H9 (cell line): ENCODE measurements around the gene NFXL1. TPM values are rescaled to one million over a fixed set of nuclear protein-coding genes. Genes with fewer than 3 reads are reported as not detected.

Experiments
- DNase-seq: peaks from one replicate; pipeline ENCODE4 v3.0.0-alpha.2; 2017
- H2AFZ ChIP-seq: one replicate; pipeline ENCODE4 v1.6.1; 2013; ENCODE audit warnings: mild to moderate bottlenecking, low read length, control low read depth, moderate library complexity
- H2AK5ac ChIP-seq: 2 replicates; pipeline ENCODE4 v1.6.1; 2013; ENCODE audit warnings: low read length, control low read depth, mixed read lengths; ENCODE audit not compliant: insufficient read length
- H2BK120ac ChIP-seq: one replicate; pipeline ENCODE4 v1.6.1; 2013; ENCODE audit warnings: low read depth, mild to moderate bottlenecking, low read length, control low read depth, inconsistent platforms; ENCODE audit not compliant: poor library complexity, severe bottlenecking
- H2BK12ac ChIP-seq: 2 replicates; pipeline ENCODE4 v1.6.1; 2013; ENCODE audit warnings: low read length, control low read depth, mixed read lengths, low read depth; ENCODE audit not compliant: insufficient read length
- H2BK15ac ChIP-seq: 2 replicates; pipeline ENCODE4 v1.6.1; 2013; ENCODE audit warnings: low read depth, low read length, control low read depth
- H2BK20ac ChIP-seq: one replicate; pipeline ENCODE4 v1.6.1; 2013; ENCODE audit warnings: low read depth, mild to moderate bottlenecking, low read length, control low read depth, inconsistent platforms; ENCODE audit not compliant: poor library complexity, severe bottlenecking
- H2BK5ac ChIP-seq: 2 replicates; pipeline ENCODE4 v1.6.1; 2013; ENCODE audit warnings: low read length, control low read depth, mixed read lengths; ENCODE audit not compliant: insufficient read length
- H3K14ac ChIP-seq: 2 replicates; pipeline ENCODE4 v1.6.1; 2013; ENCODE audit warnings: low read length, control low read depth; ENCODE audit not compliant: insufficient read depth
- H3K18ac ChIP-seq: 2 replicates; pipeline ENCODE4 v1.6.1; 2013; ENCODE audit warnings: low read depth, mild to moderate bottlenecking, mixed read lengths, low read length, control low read depth; ENCODE audit not compliant: insufficient read length
- H3K23ac ChIP-seq: 2 replicates; pipeline ENCODE4 v1.6.1; 2013; ENCODE audit warnings: low read length, control low read depth, mixed read lengths, low read depth; ENCODE audit not compliant: insufficient read length
- H3K23me2 ChIP-seq: 2 replicates; pipeline ENCODE4 v1.6.1; 2013; ENCODE audit warnings: low read depth, mild to moderate bottlenecking, mixed read lengths, low read length, control low read depth; ENCODE audit not compliant: insufficient read length, poor library complexity, severe bottlenecking
- H3K27ac ChIP-seq: 2 replicates; pipeline ENCODE4 v1.5.1; 2013; ENCODE audit warnings: low read length, control low read depth, mixed read lengths, low read depth; ENCODE audit not compliant: insufficient read length
- H3K27me3 ChIP-seq: 2 replicates; pipeline ENCODE4 v1.6.1; 2013; ENCODE audit warnings: low read length, control low read depth, inconsistent platforms; ENCODE audit not compliant: insufficient read depth
- H3K4ac ChIP-seq: 2 replicates; pipeline ENCODE4 v1.6.1; 2013; ENCODE audit warnings: low read depth, mild to moderate bottlenecking, control low read depth, inconsistent platforms, low read length, moderate library complexity
- H3K4me1 ChIP-seq: 2 replicates; pipeline ENCODE4 v1.6.1; 2013; ENCODE audit warnings: low read length, control low read depth, inconsistent platforms; ENCODE audit not compliant: insufficient read depth
- H3K4me2 ChIP-seq: 2 replicates; pipeline ENCODE4 v1.6.1; 2013; ENCODE audit warnings: low read length, control low read depth, mixed read lengths; ENCODE audit not compliant: insufficient read length, insufficient read depth
- H3K56ac ChIP-seq: 2 replicates; pipeline ENCODE4 v1.6.1; 2013; ENCODE audit warnings: low read depth, mild to moderate bottlenecking, mixed read lengths, low read length, control low read depth; ENCODE audit not compliant: insufficient read length
- H3K79me1 ChIP-seq: 2 replicates; pipeline ENCODE4 v1.6.1; 2013; ENCODE audit warnings: low read depth, mild to moderate bottlenecking, moderate library complexity, low read length, control low read depth, inconsistent platforms; ENCODE audit not compliant: insufficient read depth, poor library complexity, severe bottlenecking
- H3K79me2 ChIP-seq: 2 replicates; pipeline ENCODE4 v1.6.1; 2013; ENCODE audit warnings: low read length, control low read depth, inconsistent platforms; ENCODE audit not compliant: insufficient read depth
- H3K9ac ChIP-seq: 2 replicates; pipeline ENCODE4 v1.6.1; 2013; ENCODE audit warnings: low read length, control low read depth, mixed read lengths; ENCODE audit not compliant: insufficient read length; ENCODE audit errors: extremely low read depth
- H3K9me3 ChIP-seq: one replicate; pipeline ENCODE4 v1.6.1; 2013; ENCODE audit warnings: low read depth, low read length, inconsistent platforms; ENCODE audit not compliant: control insufficient read depth
- H3T11ph ChIP-seq: one replicate; pipeline ENCODE4 v1.6.1; 2013; ENCODE audit warnings: mild to moderate bottlenecking, low read length, control low read depth, inconsistent platforms
- H4K20me1 ChIP-seq: one replicate; pipeline ENCODE4 v1.6.1; 2013; ENCODE audit not compliant: control insufficient read depth, insufficient read length, insufficient read depth
- H4K5ac ChIP-seq: 2 replicates; pipeline ENCODE4 v1.6.1; 2013; ENCODE audit warnings: low read depth, mild to moderate bottlenecking, mixed read lengths, low read length, control low read depth; ENCODE audit not compliant: insufficient read length
- H4K8ac ChIP-seq: replicated peaks from 2 replicates; pipeline ENCODE4 v1.6.1; 2013; ENCODE audit warnings: low read length, control low read depth, mixed read lengths, low read depth; ENCODE audit not compliant: insufficient read length
- H4K91ac ChIP-seq: 2 replicates; pipeline ENCODE4 v1.6.1; 2013; ENCODE audit warnings: low read depth, mild to moderate bottlenecking, moderate library complexity, mixed read lengths, low read length, control low read depth; ENCODE audit not compliant: insufficient read length
- H3K27ac Mint-ChIP-seq, 3 experiments: 2 replicates in 2 of 3; 3 replicates in 1 of 3; pipeline ENCODE4 v1.8.0; 2020 to 2021; ENCODE audit warnings: mixed read lengths in 3 of 3, mild to moderate bottlenecking in 1 of 3, moderate library complexity in 1 of 3
- H3K27me3 Mint-ChIP-seq: 2 replicates; pipeline ENCODE4 v1.8.0; 2021; ENCODE audit warnings: low read depth, mild to moderate bottlenecking, moderate library complexity, mixed read lengths
- H3K36me3 Mint-ChIP-seq, 3 experiments: 2 replicates in 2 of 3; 3 replicates in 1 of 3; pipeline ENCODE4 v1.8.0; 2020 to 2021; ENCODE audit warnings: low read depth in 3 of 3, mixed read lengths in 3 of 3; ENCODE audit not compliant: insufficient read depth in 1 of 3
- H3K4me1 Mint-ChIP-seq, 2 experiments: 2 replicates each; pipeline ENCODE4 v1.8.0; 2020; ENCODE audit warnings: mixed read lengths in 2 of 2
- H3K4me3 Mint-ChIP-seq, 2 experiments: 2 replicates in 1 of 2; 3 replicates in 1 of 2; pipeline ENCODE4 v1.8.0; 2020 to 2021; ENCODE audit warnings: mild to moderate bottlenecking in 2 of 2, mixed read lengths in 2 of 2, moderate library complexity in 1 of 2
- H3K9me3 Mint-ChIP-seq, 2 experiments: 2 replicates in 1 of 2; 3 replicates in 1 of 2; pipeline ENCODE4 v1.8.0; 2020; ENCODE audit warnings: mild to moderate bottlenecking in 2 of 2, mixed read lengths in 2 of 2, moderate library complexity in 1 of 2
- CTCF ChIP-seq: fragments of 200-600 bp; sonication (generic); conservative IDR thresholded peaks from 3 replicates; pipeline ENCODE4 v1.8.0; 2021; ENCODE audit warnings: antibody characterized with exemption, mild to moderate bottlenecking
- WGBS: extraction: QIAGEN DNeasy Blood & Tissue Kit; methylation state at CpG from one replicate; pipeline ENCODE4 v1.1.7; 2013; ENCODE audit warnings: missing lambda C conversion rate, low lambda C conversion rate, mixed read lengths; ENCODE audit not compliant: insufficient read length; ENCODE audit errors: extremely low coverage; 5-methylcytosine and 5-hydroxymethylcytosine counted together
- total RNA-seq: library from RNA; stranded (reverse); gene quantifications from 2 replicates; pipeline ENCODE4 v1.2.1, GENCODE V29; 2021

Gene NFXL1
- total RNA-seq, 1 experiment from 2014 or later, result 33.8 TPM

- peaks cover 5 to 7% of the 10 kb centered on the region in 2 experiments for H3K4me1 Mint-ChIP-seq
- no peak overlapping the region for H3K4me3 Mint-ChIP-seq
- Histone ChIP-seq H3T11ph (no peak overlapping the region), H4K20me1 (no peaks in the 10 kb centered on the region), H3K9ac (no peak overlapping the region), H3K4me1 (no peaks in the 10 kb centered on the region), H3K9me3 (no peaks in the 10 kb centered on the region), H3K4me2 (no peak overlapping the region), H3K23ac (no peak overlapping the region), H3K56ac (no peak overlapping the region), H4K5ac (no peak overlapping the region), H3K23me2 (no peaks in the 10 kb centered on the region), H4K8ac (no peak overlapping the region), H3K79me2 (no peaks in the 10 kb centered on the region), H2AFZ (no peak overlapping the region), H2BK20ac (no peak overlapping the region), H2BK120ac (no peak overlapping the region), H2BK5ac (no peak overlapping the region), H3K14ac (no peak overlapping the region), H3K4ac (no peak overlapping the region), H3K27me3 (no peaks in the 10 kb centered on the region), H2AK5ac (no peak overlapping the region), H2BK12ac (no peak overlapping the region), H3K18ac (no peak overlapping the region), H2BK15ac (no peak overlapping the region), H3K27ac (no peak overlapping the region), H3K79me1 (no peaks in the 10 kb centered on the region), H4K91ac (no peak overlapping the region)
- WGBS, result no CpG with 5 or more reads among the region's 2 CpGs
- H3K9me3 Mint-ChIP-seq, result peaks cover 0 to 3% of the 10 kb centered on the region in 2 experiments; a peak in 2 of 5 replicates
- no peaks in the 10 kb centered on the region for H3K27me3 Mint-ChIP-seq
- no peak overlapping the region for H3K27ac Mint-ChIP-seq
- DNase-seq, result no peak
- H3K36me3 Mint-ChIP-seq, result peaks cover 0 to 5% (median 0%) of the 10 kb centered on the region in 3 experiments; a peak in 2 of 7 replicates
- no peak for TF ChIP-seq CTCF
These were observed 16.8 kb upstream of the NFXL1 start for GRCh38 chr4:47930971-47931804.
